Chondrocyte (in vitro differentiated cells): Measurements from ENCODE around the gene NOL9. TPM values are rescaled to one million over a fixed set of nuclear protein-coding genes. Genes with fewer than 3 reads are reported as not detected.

ENCODE experiments used
- DNase-seq: peaks from one replicate; pipeline ENCODE4 v3.0.0; 2021; ENCODE audit warnings: mixed read lengths, low spot score
- H3K27ac Mint-ChIP-seq: one replicate; pipeline ENCODE4 v1.8.0; 2021; ENCODE audit warnings: mild to moderate bottlenecking, moderate library complexity, mixed read lengths; ENCODE audit not compliant: unreplicated experiment
- H3K27me3 Mint-ChIP-seq: 2 replicates; pipeline ENCODE4 v1.8.0; 2021; ENCODE audit warnings: low read depth, mixed read lengths
- H3K36me3 Mint-ChIP-seq: 2 replicates; pipeline ENCODE4 v1.8.0; 2021; ENCODE audit warnings: low read depth, mixed read lengths
- H3K4me1 Mint-ChIP-seq: 2 replicates; pipeline ENCODE4 v1.8.0; 2021; ENCODE audit warnings: low read depth, mild to moderate bottlenecking, mixed read lengths
- H3K4me3 Mint-ChIP-seq: one replicate; pipeline ENCODE4 v1.8.0; 2021; ENCODE audit warnings: mild to moderate bottlenecking, moderate library complexity, mixed read lengths; ENCODE audit not compliant: unreplicated experiment
- H3K9me3 Mint-ChIP-seq: 2 replicates; pipeline ENCODE4 v1.8.0; 2021; ENCODE audit warnings: low read depth, mixed read lengths
- CTCF ChIP-seq: fragments of 200-600 bp; sonication (generic); IDR thresholded peaks from 2 replicates; pipeline ENCODE4 v1.5.0; 2021; ENCODE audit warnings: antibody characterized with exemption, mild to moderate bottlenecking, moderate library complexity
- total RNA-seq: library from RNA; stranded (reverse); gene quantifications from 3 replicates; pipeline ENCODE4 v1.2.1, GENCODE V29; 2021

Gene NOL9
- total RNA-seq, 1 donor from 2014 or later, result 27.0 TPM

GRCh38 chr1:6584126-6585080, 30.1 kb upstream of the NOL9 start:
- Mint-ChIP-seq H3K4me3 (no peak overlapping the region), H3K9me3 (no peaks in the 10 kb centered on the region), H3K36me3 (no peaks in the 10 kb centered on the region), H3K4me1 (peaks cover 28% of the 10 kb centered on the region), H3K27ac (no peak overlapping the region), H3K27me3 (no peaks in the 10 kb centered on the region)
- DNase-seq, result no peak
- TF ChIP-seq CTCF, result peak; percentile 49

GRCh38 chr1:6582370-6582769, 28.1 kb upstream of the NOL9 start:
- Mint-ChIP-seq H3K27me3 (no peaks in the 10 kb centered on the region), H3K27ac (no peak overlapping the region), H3K4me3 (no peak overlapping the region), H3K9me3 (no peaks in the 10 kb centered on the region), H3K4me1 (peaks cover 32% of the 10 kb centered on the region), H3K36me3 (no peaks in the 10 kb centered on the region)
- TF ChIP-seq CTCF, result no peak
- no peak for DNase-seq

- Mint-ChIP-seq H3K27me3 (no peaks in the 10 kb centered on the region), H3K36me3 (no peaks in the 10 kb centered on the region), H3K4me1 (peaks cover 32% of the 10 kb centered on the region), H3K4me3 (no peak overlapping the region), H3K9me3 (no peaks in the 10 kb centered on the region), H3K27ac (peak overlapping the region; percentile 51)
- TF ChIP-seq CTCF, result no peak
- no peak for DNase-seq
These were observed 27.4 kb upstream of the NOL9 start for GRCh38 chr1:6581561-6582305.

GRCh38 chr1:6580593-6581409, 26.5 kb upstream of the NOL9 start:
- Mint-ChIP-seq H3K4me3 (peak overlapping the region; percentile 90), H3K4me1 (peaks cover 32% of the 10 kb centered on the region), H3K9me3 (no peaks in the 10 kb centered on the region), H3K27ac (peak overlapping the region; percentile 84), H3K36me3 (no peaks in the 10 kb centered on the region), H3K27me3 (no peaks in the 10 kb centered on the region)
- no peak for DNase-seq
- peak; percentile 44 for TF ChIP-seq CTCF
